Measurements from ENCODE around the gene PCARE. TPM values are rescaled to one million over a fixed set of nuclear protein-coding genes. Genes with fewer than 3 reads are reported as not detected.

PCARE gene
- total RNA-seq, 1 experiment from 2014 or later, result not detected

- ChIA-PET CTCF (interaction anchor here (0.6 kb wide), 1 partner anchor 133 kb away, joined by 18 read pairs; the partner anchor contains the start of gene TOGARAM2), POLR2A (interaction anchor here (0.6 to 1.0 kb wide), 2 partner anchors 28 to 34 kb away, joined by 3 to 5 read pairs; no protein-coding TSS in a partner anchor)
- BruUV-seq (replicated peaks), result no TSS peak
- no peaks in the 10 kb centered on the region for H3K9me3 ChIP-seq (ENCODE audit: control insufficient read depth, insufficient read depth, low read depth, low read length)
- TF ChIP-seq CTCF (IDR thresholded peaks at IDR 0.05) (no peak), SIN3A (IDR thresholded peaks at IDR 0.05; ENCODE audit: borderline replicate concordance, insufficient read depth, low read depth, low read length) (no peak), POLR2AphosphoS5 (IDR thresholded peaks at IDR 0.05; ENCODE audit: low read depth, low read length) (no peak), TCF7L2 (IDR thresholded peaks at IDR 0.05; ENCODE audit: low read depth, low read length) (no peak)
- TF ChIP-seq, protein P1, sequence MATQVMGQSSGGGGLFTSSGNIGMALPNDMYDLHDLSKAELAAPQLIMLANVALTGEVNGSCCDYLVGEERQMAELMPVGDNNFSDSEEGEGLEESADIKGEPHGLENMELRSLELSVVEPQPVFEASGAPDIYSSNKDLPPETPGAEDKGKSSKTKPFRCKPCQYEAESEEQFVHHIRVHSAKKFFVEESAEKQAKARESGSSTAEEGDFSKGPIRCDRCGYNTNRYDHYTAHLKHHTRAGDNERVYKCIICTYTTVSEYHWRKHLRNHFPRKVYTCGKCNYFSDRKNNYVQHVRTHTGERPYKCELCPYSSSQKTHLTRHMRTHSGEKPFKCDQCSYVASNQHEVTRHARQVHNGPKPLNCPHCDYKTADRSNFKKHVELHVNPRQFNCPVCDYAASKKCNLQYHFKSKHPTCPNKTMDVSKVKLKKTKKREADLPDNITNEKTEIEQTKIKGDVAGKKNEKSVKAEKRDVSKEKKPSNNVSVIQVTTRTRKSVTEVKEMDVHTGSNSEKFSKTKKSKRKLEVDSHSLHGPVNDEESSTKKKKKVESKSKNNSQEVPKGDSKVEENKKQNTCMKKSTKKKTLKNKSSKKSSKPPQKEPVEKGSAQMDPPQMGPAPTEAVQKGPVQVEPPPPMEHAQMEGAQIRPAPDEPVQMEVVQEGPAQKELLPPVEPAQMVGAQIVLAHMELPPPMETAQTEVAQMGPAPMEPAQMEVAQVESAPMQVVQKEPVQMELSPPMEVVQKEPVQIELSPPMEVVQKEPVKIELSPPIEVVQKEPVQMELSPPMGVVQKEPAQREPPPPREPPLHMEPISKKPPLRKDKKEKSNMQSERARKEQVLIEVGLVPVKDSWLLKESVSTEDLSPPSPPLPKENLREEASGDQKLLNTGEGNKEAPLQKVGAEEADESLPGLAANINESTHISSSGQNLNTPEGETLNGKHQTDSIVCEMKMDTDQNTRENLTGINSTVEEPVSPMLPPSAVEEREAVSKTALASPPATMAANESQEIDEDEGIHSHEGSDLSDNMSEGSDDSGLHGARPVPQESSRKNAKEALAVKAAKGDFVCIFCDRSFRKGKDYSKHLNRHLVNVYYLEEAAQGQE (IDR thresholded peaks at IDR 0.05; ENCODE audit: insufficient read depth in 1 of 2, low read depth in 2 of 2, low read length in 1 of 2), result no peak
- peaks cover 54% of the 10 kb centered on the region for H3K4me1 ChIP-seq (ENCODE audit: control insufficient read depth, insufficient read depth, low read length)
- no peaks in the 10 kb centered on the region for H3K36me3 ChIP-seq (ENCODE audit: control insufficient read depth, insufficient read depth, low read length)
- in situ Hi-C loops (cut with HindIII; ENCODE audit: low pct_unique_long_range_greater_than_20kb, low sequenced_read_pairs), result no loop called here
- no peaks in the 10 kb centered on the region for H3K27me3 ChIP-seq (ENCODE audit: control insufficient read depth, insufficient read depth, low read length)
- intact Hi-C loops (cut with micrococcal nuclease; ENCODE audit: unreplicated experiment), result no loop called here
- H3K27ac ChIP-seq (ENCODE audit: low read length), result peak overlapping the region; percentile 98
- peak overlapping the region; percentile 50 to 70 for H3K4me3 ChIP-seq (ENCODE audit: low read depth in 2 of 2, low read length in 2 of 2)
- DNase-seq (ENCODE audit: low read depth, low spot score) (no peak), ATAC-seq (peak; percentile 7)
Observed at GRCh38 chr2:29114586-29114945, 40.2 kb upstream of the PCARE start.

GRCh38 chr2:29113891-29114321 lies 39.6 kb upstream of the PCARE start:
- CTCF ChIA-PET, result no interaction called here
- peak overlapping the region in 1 of 2 experiments; percentile 50; a peak in 2 of 4 replicates for H3K4me3 ChIP-seq (ENCODE audit: low read depth in 2 of 2, low read length in 2 of 2)
- H3K27me3 ChIP-seq (ENCODE audit: control insufficient read depth, insufficient read depth, low read length), result no peaks in the 10 kb centered on the region
- BruUV-seq (replicated peaks), result no TSS peak
- H3K36me3 ChIP-seq (ENCODE audit: control insufficient read depth, insufficient read depth, low read length), result no peaks in the 10 kb centered on the region
- TF ChIP-seq POLR2AphosphoS5 (IDR thresholded peaks at IDR 0.05; ENCODE audit: low read depth, low read length), result no peak
- TF ChIP-seq TCF7L2 (IDR thresholded peaks at IDR 0.05; ENCODE audit: low read depth, low read length), result no peak
- no peak for TF ChIP-seq SIN3A (IDR thresholded peaks at IDR 0.05; ENCODE audit: borderline replicate concordance, insufficient read depth, low read depth, low read length)
- TF ChIP-seq CTCF (IDR thresholded peaks at IDR 0.05), result no peak
- TF ChIP-seq, protein P1 (IDR thresholded peaks at IDR 0.05; ENCODE audit: insufficient read depth in 1 of 2, low read depth in 2 of 2, low read length in 1 of 2), result no peak
- POLR2A ChIA-PET, result interaction anchor here (0.6 to 1.0 kb wide), 2 partner anchors 27 to 35 kb away, joined by 3 to 5 read pairs; no protein-coding TSS in a partner anchor
- H3K9me3 ChIP-seq (ENCODE audit: control insufficient read depth, insufficient read depth, low read depth, low read length), result no peaks in the 10 kb centered on the region
- peak overlapping the region; percentile 98 for H3K27ac ChIP-seq (ENCODE audit: low read length)
- intact Hi-C loops (cut with micrococcal nuclease; ENCODE audit: unreplicated experiment) (no loop called here), in situ Hi-C loops (cut with HindIII; ENCODE audit: low pct_unique_long_range_greater_than_20kb, low sequenced_read_pairs) (no loop called here)
- DNase-seq (ENCODE audit: low read depth, low spot score) (peak; percentile 84), ATAC-seq (no peak)
- peaks cover 50% of the 10 kb centered on the region for H3K4me1 ChIP-seq (ENCODE audit: control insufficient read depth, insufficient read depth, low read length)
